GM21619 (cell line): ENCODE measurements around the gene MMP11.

Experiments used
- ATAC-seq: cut with Tn5 transposase; IDR thresholded peaks from one replicate; pipeline ENCODE4 v1.9.1; 2021; ENCODE audit not compliant: unreplicated experiment

Gene MMP11

GRCh38 chr22:23801238-23801821, 28.7 kb downstream of the MMP11 start:
- ATAC-seq: no peak

- ATAC-seq: no peak
These were observed 29.3 kb downstream of the MMP11 start for GRCh38 chr22:23801886-23802377.

- no peak for ATAC-seq
These were observed 30.6 kb downstream of the MMP11 start for GRCh38 chr22:23803001-23803819.

GRCh38 chr22:23804781-23805291, 32.2 kb downstream of the MMP11 start:
- no peak for ATAC-seq

GRCh38 chr22:23806837-23807236, 34.2 kb downstream of the MMP11 start:
- no peak for ATAC-seq

GRCh38 chr22:23812378-23812777, 39.7 kb downstream of the MMP11 start:
- ATAC-seq: no peak

- no peak for ATAC-seq
These were observed 43.0 kb downstream of the MMP11 start for GRCh38 chr22:23815541-23816155.

- ATAC-seq: no peak
These were observed 43.7 kb downstream of the MMP11 start for GRCh38 chr22:23816156-23816976.

GRCh38 chr22:23817146-23817545, 44.5 kb downstream of the MMP11 start:
- ATAC-seq: no peak

GRCh38 chr22:23818541-23818940, 45.9 kb downstream of the MMP11 start:
- ATAC-seq: no peak

- no peak for ATAC-seq
These were observed 48.1 kb downstream of the MMP11 start for GRCh38 chr22:23820748-23821211.

- ATAC-seq: no peak
These were observed 49.5 kb downstream of the MMP11 start for GRCh38 chr22:23822101-23822671.

GRCh38 chr22:23823331-23823791, 50.7 kb downstream of the MMP11 start:
- no peak for ATAC-seq

- no peak for ATAC-seq
These were observed 52.0 kb downstream of the MMP11 start for GRCh38 chr22:23824476-23825245.

- ATAC-seq: no peak
These were observed 52.7 kb downstream of the MMP11 start for GRCh38 chr22:23825246-23825905.

GRCh38 chr22:23826510-23827350, 54.1 kb downstream of the MMP11 start:
- ATAC-seq: no peak

GRCh38 chr22:23827351-23827995, 54.8 kb downstream of the MMP11 start:
- ATAC-seq: no peak
